Activated CD4-positive, alpha-beta T cell treated with anti-CD3 and anti-CD28 coated beads for 4 hours (primary cell): ENCODE data around the gene IDUA.
"Not testable (repeated sequence)": the region's sequence is repeated elsewhere in the genome, so short reads cannot be mapped to it uniquely, and the experiment has no call there.

Experiments
- DNase-seq, 2 donors: peaks; one replicate each; pipeline ENCODE4 v3.0.0-alpha.2; 2020

The IDUA gene

GRCh38 chr4:987624-988513 is 1.0 kb downstream of the IDUA start:
- no peak for DNase-seq

- no peak for DNase-seq
Observed at GRCh38 chr4:988726-989721, 2.2 kb downstream of the IDUA start.

GRCh38 chr4:989722-990471 is 3.1 kb downstream of the IDUA start:
- no peak for DNase-seq

- DNase-seq, result no peak
Observed at GRCh38 chr4:990746-991367, 4.0 kb downstream of the IDUA start.

GRCh38 chr4:991451-992296 is 4.8 kb downstream of the IDUA start:
- no peak for DNase-seq

- DNase-seq, result no peak
Observed at GRCh38 chr4:992297-993110, 5.7 kb downstream of the IDUA start.

GRCh38 chr4:993111-994029 is 6.5 kb downstream of the IDUA start, which contains the start of gene SLC26A1:
SLC26A1 (minus strand) TSS chr4:993404; CDS start chr4:991703, 1,701 bp downstream.
- DNase-seq, result no peak

GRCh38 chr4:995311-996026 is 8.6 kb downstream of the IDUA start:
- DNase-seq, result no peak

GRCh38 chr4:996030-996996 is 9.5 kb downstream of the IDUA start:
- DNase-seq, result no peak

- no peak for DNase-seq
Observed at GRCh38 chr4:996997-997374, 10.1 kb downstream of the IDUA start.

- DNase-seq, result no peak
Observed at GRCh38 chr4:997375-998071, 10.7 kb downstream of the IDUA start.

GRCh38 chr4:998096-998691 is 11.3 kb downstream of the IDUA start:
- no peak for DNase-seq

GRCh38 chr4:999240-999863 is 12.5 kb downstream of the IDUA start:
- DNase-seq, result not testable (repeated sequence)

- no peak for DNase-seq
Observed at GRCh38 chr4:999882-1000425, 13.1 kb downstream of the IDUA start.

GRCh38 chr4:1000686-1001260 is 13.9 kb downstream of the IDUA start:
- DNase-seq, result no peak
